Measurements from ENCODE around the gene OR51V1.
"Not testable (repeated sequence)": the region's sequence is repeated elsewhere in the genome, so short reads cannot be mapped to it uniquely, and the experiment has no call there.

OR51V1 gene, protein sequence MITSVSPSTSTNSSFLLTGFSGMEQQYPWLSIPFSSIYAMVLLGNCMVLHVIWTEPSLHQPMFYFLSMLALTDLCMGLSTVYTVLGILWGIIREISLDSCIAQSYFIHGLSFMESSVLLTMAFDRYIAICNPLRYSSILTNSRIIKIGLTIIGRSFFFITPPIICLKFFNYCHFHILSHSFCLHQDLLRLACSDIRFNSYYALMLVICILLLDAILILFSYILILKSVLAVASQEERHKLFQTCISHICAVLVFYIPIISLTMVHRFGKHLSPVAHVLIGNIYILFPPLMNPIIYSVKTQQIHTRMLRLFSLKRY

DNA sequence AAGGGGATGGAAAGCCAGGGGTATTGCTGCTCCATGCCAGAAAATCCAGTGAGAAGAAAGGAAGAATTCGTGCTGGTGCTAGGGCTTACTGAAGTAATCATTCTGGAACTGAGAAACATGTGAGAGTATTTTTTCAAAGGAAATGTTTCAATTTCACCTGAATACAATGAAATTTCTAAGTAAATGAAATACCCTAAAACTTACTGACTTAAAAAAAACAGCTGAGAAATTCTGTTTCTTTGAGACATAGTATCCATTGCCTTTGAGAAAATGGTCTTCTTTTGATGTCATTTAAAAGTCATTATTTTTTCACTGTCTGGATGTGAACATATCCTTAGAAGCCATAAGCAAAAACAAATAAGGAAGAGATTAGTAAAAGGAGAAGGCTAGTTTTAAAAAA is at the start of gene OR51V1:
TSS of gene OR51V1 (minus strand) at position 101 of the 400 bp plus-strand sequence. CDS start at position 101, 0 bp downstream.
- TF ChIP-seq, protein P1, sequence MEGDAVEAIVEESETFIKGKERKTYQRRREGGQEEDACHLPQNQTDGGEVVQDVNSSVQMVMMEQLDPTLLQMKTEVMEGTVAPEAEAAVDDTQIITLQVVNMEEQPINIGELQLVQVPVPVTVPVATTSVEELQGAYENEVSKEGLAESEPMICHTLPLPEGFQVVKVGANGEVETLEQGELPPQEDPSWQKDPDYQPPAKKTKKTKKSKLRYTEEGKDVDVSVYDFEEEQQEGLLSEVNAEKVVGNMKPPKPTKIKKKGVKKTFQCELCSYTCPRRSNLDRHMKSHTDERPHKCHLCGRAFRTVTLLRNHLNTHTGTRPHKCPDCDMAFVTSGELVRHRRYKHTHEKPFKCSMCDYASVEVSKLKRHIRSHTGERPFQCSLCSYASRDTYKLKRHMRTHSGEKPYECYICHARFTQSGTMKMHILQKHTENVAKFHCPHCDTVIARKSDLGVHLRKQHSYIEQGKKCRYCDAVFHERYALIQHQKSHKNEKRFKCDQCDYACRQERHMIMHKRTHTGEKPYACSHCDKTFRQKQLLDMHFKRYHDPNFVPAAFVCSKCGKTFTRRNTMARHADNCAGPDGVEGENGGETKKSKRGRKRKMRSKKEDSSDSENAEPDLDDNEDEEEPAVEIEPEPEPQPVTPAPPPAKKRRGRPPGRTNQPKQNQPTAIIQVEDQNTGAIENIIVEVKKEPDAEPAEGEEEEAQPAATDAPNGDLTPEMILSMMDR (IDR thresholded peaks at IDR 0.05; ENCODE audit: low read length) = no peak
- TF ChIP-seq EZH2 (IDR thresholded peaks at IDR 0.05; ENCODE audit: borderline replicate concordance, low read length) = no peak
- H3K27ac ChIP-seq (ENCODE audit: low read depth, low read length, poor library complexity, severe bottlenecking) = no peak within 1 kb of the TSS
- no peak within 1 kb of the TSS for H3K9ac ChIP-seq (ENCODE audit: low read length)
- H4K20me1 ChIP-seq (ENCODE audit: insufficient read depth, low read length) = no peaks in the 10 kb centered on the region
- no peaks in the 10 kb centered on the region for H3K9me3 ChIP-seq (ENCODE audit: low read length)
- H3K4me1 ChIP-seq (ENCODE audit: insufficient read depth, low read length, severe bottlenecking) = no peaks in the 10 kb centered on the region
- H3K9me2 ChIP-seq (ENCODE audit: low read depth, low read length) = no peaks in the 10 kb centered on the region
- H3K27me3 ChIP-seq (ENCODE audit: insufficient read depth, low read length) = no peaks in the 10 kb centered on the region
- H3K4me3 ChIP-seq (ENCODE audit: low read depth, low read length, poor library complexity, severe bottlenecking) = no peak within 1 kb of the TSS
- H3K36me3 ChIP-seq (ENCODE audit: insufficient read depth, low read length) = no peaks in the 10 kb centered on the region
- no peak within 1 kb of the TSS for H2AFZ ChIP-seq (ENCODE audit: low read length)
- no peaks in the 10 kb centered on the region for H3F3A ChIP-seq (ENCODE audit: insufficient read depth, low read length)
- no peak within 1 kb of the TSS for H3K4me2 ChIP-seq (ENCODE audit: low read length)
- no peaks in the 10 kb centered on the region for H3K79me2 ChIP-seq (ENCODE audit: insufficient read depth, low read length)

DNA sequence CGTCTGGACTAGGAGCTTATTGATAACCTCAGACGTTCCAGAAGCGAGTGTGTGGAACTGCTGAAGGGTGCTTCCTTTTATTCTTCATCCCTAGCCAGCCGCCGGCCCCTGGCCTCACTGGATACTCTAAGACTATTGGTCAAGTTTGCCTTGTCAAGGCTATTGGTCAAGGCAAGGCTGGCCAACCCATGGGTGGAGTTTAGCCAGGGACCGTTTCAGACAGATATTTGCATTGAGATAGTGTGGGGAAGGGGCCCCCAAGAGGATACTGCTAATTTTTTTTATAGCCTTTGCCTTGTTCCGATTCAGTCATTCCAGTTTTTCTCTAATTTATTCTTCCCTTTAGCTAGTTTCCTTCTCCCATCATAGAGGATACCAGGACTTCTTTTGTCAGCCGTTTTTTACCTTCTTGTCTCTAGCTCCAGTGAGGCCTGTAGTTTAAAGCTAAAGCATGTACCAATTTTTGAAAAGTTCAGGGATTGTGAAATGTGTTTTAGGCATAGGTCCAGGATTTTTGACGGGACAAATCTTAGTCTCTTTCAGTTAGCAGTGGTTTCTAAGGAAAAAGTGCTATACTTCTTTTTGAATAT is 49.4 kb upstream of the OR51V1 start, which contains the start of gene HBG1:
TSS of gene HBG1 (minus strand) at position 51 of the 590 bp plus-strand sequence. CDS start 53 bp downstream, outside the sequence.
- H3K4me3 ChIP-seq (ENCODE audit: low read depth, low read length, poor library complexity, severe bottlenecking) = not testable (repeated sequence)

GRCh38 chr11:5248498-5248897 is 48.0 kb upstream of the OR51V1 start:
- H3K27ac ChIP-seq (ENCODE audit: low read depth, low read length, poor library complexity, severe bottlenecking); H3K27me3 ChIP-seq (ENCODE audit: insufficient read depth, low read length); H2AFZ ChIP-seq (ENCODE audit: low read length); H3K9me2 ChIP-seq (ENCODE audit: low read depth, low read length); H3K79me2 ChIP-seq (ENCODE audit: insufficient read depth, low read length); H3K9ac ChIP-seq (ENCODE audit: low read length); H3K4me1 ChIP-seq (ENCODE audit: insufficient read depth, low read length, severe bottlenecking); H3K4me3 ChIP-seq (ENCODE audit: low read depth, low read length, poor library complexity, severe bottlenecking); H3K4me2 ChIP-seq (ENCODE audit: low read length); H4K20me1 ChIP-seq (ENCODE audit: insufficient read depth, low read length); H3F3A ChIP-seq (ENCODE audit: insufficient read depth, low read length); H3K36me3 ChIP-seq (ENCODE audit: insufficient read depth, low read length); H3K9me3 ChIP-seq (ENCODE audit: low read length): not testable (repeated sequence)

More for the DNA sequence above, 49.4 kb upstream of the OR51V1 start, which contains the start of gene HBG1:
- not testable (repeated sequence) for H3K27ac ChIP-seq (ENCODE audit: low read depth, low read length, poor library complexity, severe bottlenecking); H3K9me3 ChIP-seq (ENCODE audit: low read length); H3K4me2 ChIP-seq (ENCODE audit: low read length); H3F3A ChIP-seq (ENCODE audit: insufficient read depth, low read length); H3K9me2 ChIP-seq (ENCODE audit: low read depth, low read length); H2AFZ ChIP-seq (ENCODE audit: low read length); H3K4me1 ChIP-seq (ENCODE audit: insufficient read depth, low read length, severe bottlenecking); H3K9ac ChIP-seq (ENCODE audit: low read length); H3K79me2 ChIP-seq (ENCODE audit: insufficient read depth, low read length); H4K20me1 ChIP-seq (ENCODE audit: insufficient read depth, low read length); H3K27me3 ChIP-seq (ENCODE audit: insufficient read depth, low read length); H3K36me3 ChIP-seq (ENCODE audit: insufficient read depth, low read length)

- Histone ChIP-seq H3K27me3 (ENCODE audit: insufficient read depth, low read length) (no peaks in the 10 kb centered on the region), H2AFZ (ENCODE audit: low read length) (no peak overlapping the region), H3K36me3 (ENCODE audit: insufficient read depth, low read length) (no peaks in the 10 kb centered on the region), H3K9me2 (ENCODE audit: low read depth, low read length) (no peaks in the 10 kb centered on the region), H3K9ac (ENCODE audit: low read length) (no peak overlapping the region), H3K79me2 (ENCODE audit: insufficient read depth, low read length) (no peaks in the 10 kb centered on the region), H3K4me1 (ENCODE audit: insufficient read depth, low read length, severe bottlenecking) (no peaks in the 10 kb centered on the region), H3F3A (ENCODE audit: insufficient read depth, low read length) (no peaks in the 10 kb centered on the region), H3K27ac (ENCODE audit: low read depth, low read length, poor library complexity, severe bottlenecking) (no peak overlapping the region), H3K9me3 (ENCODE audit: low read length) (no peaks in the 10 kb centered on the region), H3K4me3 (ENCODE audit: low read depth, low read length, poor library complexity, severe bottlenecking) (no peak overlapping the region), H4K20me1 (ENCODE audit: insufficient read depth, low read length) (no peaks in the 10 kb centered on the region), H3K4me2 (ENCODE audit: low read length) (no peak overlapping the region)
- TF ChIP-seq, protein P1 (IDR thresholded peaks at IDR 0.05; ENCODE audit: low read length) = no peak
- no peak for TF ChIP-seq EZH2 (IDR thresholded peaks at IDR 0.05; ENCODE audit: borderline replicate concordance, low read length)
These were observed 47.1 kb upstream of the OR51V1 start for GRCh38 chr11:5247472-5248192.
